Measurements from ENCODE around the gene NUDT6.

NUDT6 gene

DNA sequence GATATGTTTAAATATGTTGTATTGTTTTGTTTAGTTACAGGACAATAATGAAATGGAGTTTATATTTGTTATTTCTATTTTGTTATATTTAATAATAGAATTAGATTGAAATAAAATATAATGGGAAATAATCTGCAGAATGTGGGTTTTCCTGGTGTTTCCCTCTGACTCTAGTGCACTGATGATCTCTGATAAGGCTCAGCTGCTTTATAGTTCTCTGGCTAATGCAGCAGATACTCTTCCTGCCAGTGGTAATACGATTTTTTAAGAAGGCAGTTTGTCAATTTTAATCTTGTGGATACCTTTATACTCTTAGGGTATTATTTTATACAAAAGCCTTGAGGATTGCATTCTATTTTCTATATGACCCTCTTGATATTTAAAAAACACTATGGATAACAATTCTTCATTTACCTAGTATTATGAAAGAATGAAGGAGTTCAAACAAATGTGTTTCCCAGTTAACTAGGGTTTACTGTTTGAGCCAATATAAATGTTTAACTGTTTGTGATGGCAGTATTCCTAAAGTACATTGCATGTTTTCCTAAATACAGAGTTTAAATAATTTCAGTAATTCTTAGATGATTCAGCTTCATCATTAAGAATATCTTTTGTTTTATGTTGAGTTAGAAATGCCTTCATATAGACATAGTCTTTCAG lies 26.9 kb downstream of the NUDT6 start:
- TF ChIP-seq, protein P1, sequence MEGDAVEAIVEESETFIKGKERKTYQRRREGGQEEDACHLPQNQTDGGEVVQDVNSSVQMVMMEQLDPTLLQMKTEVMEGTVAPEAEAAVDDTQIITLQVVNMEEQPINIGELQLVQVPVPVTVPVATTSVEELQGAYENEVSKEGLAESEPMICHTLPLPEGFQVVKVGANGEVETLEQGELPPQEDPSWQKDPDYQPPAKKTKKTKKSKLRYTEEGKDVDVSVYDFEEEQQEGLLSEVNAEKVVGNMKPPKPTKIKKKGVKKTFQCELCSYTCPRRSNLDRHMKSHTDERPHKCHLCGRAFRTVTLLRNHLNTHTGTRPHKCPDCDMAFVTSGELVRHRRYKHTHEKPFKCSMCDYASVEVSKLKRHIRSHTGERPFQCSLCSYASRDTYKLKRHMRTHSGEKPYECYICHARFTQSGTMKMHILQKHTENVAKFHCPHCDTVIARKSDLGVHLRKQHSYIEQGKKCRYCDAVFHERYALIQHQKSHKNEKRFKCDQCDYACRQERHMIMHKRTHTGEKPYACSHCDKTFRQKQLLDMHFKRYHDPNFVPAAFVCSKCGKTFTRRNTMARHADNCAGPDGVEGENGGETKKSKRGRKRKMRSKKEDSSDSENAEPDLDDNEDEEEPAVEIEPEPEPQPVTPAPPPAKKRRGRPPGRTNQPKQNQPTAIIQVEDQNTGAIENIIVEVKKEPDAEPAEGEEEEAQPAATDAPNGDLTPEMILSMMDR (conservative IDR thresholded peaks at IDR 0.05): no peak
- no peak for TF ChIP-seq ZFX (IDR thresholded peaks at IDR 0.05)
- no peak overlapping the region for H3K27ac ChIP-seq

DNA sequence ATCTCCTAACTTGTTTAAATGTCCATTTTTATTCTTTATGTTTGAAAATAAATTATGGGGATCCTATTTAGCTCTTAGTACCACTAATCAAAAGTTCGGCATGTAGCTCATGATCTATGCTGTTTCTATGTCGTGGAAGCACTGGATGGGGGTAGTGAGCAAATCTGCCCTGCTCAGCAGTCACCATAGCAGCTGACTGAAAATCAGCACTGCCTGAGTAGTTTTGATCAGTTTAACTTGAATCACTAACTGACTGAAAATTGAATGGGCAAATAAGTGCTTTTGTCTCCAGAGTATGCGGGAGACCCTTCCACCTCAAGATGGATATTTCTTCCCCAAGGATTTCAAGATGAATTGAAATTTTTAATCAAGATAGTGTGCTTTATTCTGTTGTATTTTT lies 27.6 kb downstream of the NUDT6 start:
- H3K27ac ChIP-seq: no peak overlapping the region
- no peak for TF ChIP-seq ZFX (IDR thresholded peaks at IDR 0.05)
- TF ChIP-seq, protein P1 (conservative IDR thresholded peaks at IDR 0.05): no peak

DNA sequence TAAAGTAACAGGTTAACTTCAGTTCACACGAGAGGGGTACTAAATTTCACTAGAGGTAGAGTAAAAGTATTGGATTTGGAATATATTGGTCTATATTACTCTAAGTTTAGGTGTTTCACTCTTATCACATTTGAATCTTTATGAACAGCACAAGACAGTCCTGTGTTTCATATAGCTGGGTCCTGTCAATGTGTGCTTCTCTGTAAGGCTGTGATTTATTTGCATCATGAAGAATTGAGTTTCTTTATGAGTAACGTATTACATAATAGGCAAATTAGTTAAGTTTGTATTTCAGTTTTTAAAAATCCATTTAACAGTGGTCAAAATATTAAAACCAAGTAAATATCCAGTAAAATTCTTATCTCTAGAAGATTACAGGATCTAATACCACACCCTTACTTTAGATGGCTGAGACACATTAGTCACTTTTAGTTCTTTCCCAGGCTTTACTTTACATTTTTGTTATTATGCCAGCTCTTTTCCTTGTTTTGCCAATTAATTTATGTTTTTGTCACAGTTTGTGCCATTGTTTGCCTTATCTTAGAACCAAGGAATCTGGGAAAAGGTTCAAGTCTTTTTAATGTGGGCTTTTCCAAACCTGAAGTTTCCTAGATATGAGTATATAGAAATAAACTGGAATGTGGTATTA lies 32.1 kb downstream of the NUDT6 start:
- no peak overlapping the region for H3K27ac ChIP-seq

DNA sequence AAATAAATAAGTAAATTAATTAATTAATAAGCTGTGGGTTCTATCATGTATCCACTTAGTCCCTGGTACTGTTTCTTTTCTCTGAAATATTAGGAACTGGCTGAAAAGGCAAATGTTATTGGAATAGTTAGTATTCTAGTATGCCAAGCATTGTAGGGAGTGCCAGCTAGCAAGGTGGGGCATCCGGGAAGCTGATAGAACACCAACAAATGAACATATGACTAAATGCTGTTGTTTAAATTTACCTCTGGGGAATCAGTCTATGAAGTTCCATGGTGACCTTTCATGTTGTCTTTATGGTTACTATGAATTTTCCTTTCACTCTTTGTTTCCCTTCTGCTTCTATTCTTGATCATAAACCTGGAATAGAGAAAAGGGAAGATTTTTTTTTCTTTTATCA lies 32.7 kb downstream of the NUDT6 start:
- TF ChIP-seq, protein P1 (conservative IDR thresholded peaks at IDR 0.05): no peak
- TF ChIP-seq ZFX (IDR thresholded peaks at IDR 0.05): no peak
- H3K27ac ChIP-seq: no peak overlapping the region

More for the DNA sequence above, 32.1 kb downstream of the NUDT6 start:
- no peak for TF ChIP-seq ZFX (IDR thresholded peaks at IDR 0.05)
- TF ChIP-seq, protein P1 (conservative IDR thresholded peaks at IDR 0.05): no peak

DNA sequence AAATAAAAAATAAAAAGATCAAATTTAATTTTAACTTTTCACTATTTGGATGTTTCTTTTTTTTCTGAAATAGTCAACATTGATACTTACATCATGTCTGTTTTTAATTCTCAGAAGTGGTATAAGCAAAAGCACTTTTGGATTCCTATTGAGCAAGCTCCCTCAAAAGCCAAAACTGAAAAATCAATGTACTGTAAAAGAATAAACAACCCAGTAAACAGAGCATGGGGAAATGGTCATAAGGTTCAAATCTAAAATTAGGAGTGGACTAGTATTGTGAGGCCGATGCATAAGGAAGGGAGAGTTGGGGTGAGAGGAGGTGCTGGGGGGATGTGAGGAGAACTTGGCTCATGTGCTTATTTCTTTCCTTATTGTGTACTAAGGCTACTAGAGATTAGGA lies 37.9 kb downstream of the NUDT6 start:
- TF ChIP-seq ZFX (IDR thresholded peaks at IDR 0.05): no peak
- TF ChIP-seq, protein P1 (conservative IDR thresholded peaks at IDR 0.05): no peak
- no peak overlapping the region for H3K27ac ChIP-seq

DNA sequence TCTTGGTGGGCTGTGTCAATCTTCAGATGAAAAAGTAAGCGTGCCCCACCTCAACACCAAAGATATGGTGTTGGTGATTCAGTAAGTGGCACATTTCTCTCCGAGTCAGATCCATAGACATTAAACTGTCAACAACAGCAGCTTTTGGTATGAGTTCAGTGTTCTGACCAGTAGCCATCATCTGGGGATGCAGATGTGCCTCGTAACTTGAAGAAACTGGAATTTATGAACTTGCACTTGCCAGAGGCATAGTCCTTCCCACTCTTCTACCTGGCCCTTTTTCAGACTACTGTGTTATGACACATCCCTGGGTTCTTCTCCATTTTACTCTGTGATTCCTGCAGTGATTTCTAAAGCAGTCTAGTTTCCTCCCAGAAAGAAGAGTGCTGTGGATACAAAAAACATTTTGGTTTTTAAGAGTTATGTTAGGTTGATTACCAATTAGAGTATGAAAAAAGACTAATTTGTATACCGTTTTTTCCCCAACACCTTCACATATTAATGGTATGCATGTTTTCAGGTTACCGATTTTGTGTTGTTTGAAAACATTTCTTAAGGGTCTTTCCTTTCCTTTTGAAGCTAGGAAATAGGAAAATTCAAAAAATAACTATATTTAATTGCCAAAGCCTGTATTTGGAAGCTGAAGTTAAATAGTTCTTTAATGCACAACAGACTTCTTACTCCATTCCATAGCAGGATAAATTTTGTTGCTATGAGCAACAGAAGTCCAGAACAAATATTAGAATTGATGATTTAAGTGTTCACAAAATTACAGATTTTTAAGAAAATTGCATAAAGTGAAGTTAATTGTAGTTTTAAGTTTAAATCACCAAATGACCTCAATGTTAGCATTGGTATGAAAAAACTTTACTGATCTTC lies 39.3 kb downstream of the NUDT6 start:
- H3K27ac ChIP-seq: no peak overlapping the region
- TF ChIP-seq ZFX (IDR thresholded peaks at IDR 0.05): no peak
- TF ChIP-seq, protein P1 (conservative IDR thresholded peaks at IDR 0.05): no peak

DNA sequence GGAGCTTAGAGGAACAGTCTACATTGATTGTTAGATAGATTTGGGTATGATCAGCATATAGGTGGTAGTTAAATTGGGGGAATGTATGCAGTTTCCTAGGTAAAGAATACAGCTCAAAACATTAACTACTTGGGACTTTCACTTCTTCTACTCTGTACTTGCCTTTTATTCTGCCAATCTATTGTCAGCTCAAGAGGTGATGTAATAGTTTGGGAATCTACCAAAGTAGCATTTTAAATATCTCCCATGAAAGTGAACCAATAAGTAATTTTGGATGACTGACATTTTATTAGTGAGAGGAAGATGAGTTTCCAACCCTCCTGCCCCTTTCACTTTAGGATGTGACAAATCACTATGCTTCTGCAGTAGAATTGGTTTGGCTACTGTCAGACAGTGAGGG lies 43.4 kb downstream of the NUDT6 start:
- TF ChIP-seq, protein P1 (conservative IDR thresholded peaks at IDR 0.05): no peak
- no peak overlapping the region for H3K27ac ChIP-seq
